GM12873 (cell line): Measurements from ENCODE around the gene TANC1.

Source experiments
- CTCF ChIP-seq: IDR thresholded peaks from 2 replicates; pipeline ENCODE4 v1.5.1; 2012; ENCODE audit warnings: low read depth, mild to moderate bottlenecking, moderate library complexity, low read length, control low read depth; ENCODE audit not compliant: insufficient read depth; ENCODE audit errors: missing control alignments

Gene TANC1

GRCh38 chr2:158928965-158929364, 39.5 kb upstream of the TANC1 start:
- TF ChIP-seq CTCF: no peak

- TF ChIP-seq CTCF: no peak
Measured at GRCh38 chr2:158931572-158931971, 36.9 kb upstream of the TANC1 start.

GRCh38 chr2:158932131-158932645, 36.3 kb upstream of the TANC1 start:
- TF ChIP-seq CTCF: no peak

- TF ChIP-seq CTCF: no peak
Measured at GRCh38 chr2:158934170-158934569, 34.3 kb upstream of the TANC1 start.

- TF ChIP-seq CTCF: no peak
Measured at GRCh38 chr2:158935617-158936016, 32.8 kb upstream of the TANC1 start.

GRCh38 chr2:158936978-158937377, 31.5 kb upstream of the TANC1 start:
- no peak for TF ChIP-seq CTCF

- TF ChIP-seq CTCF: no peak
Measured at GRCh38 chr2:158940356-158940755, 28.1 kb upstream of the TANC1 start.
